GM21528 (cell line): ENCODE data around the gene WASF3.
"Not testable (repeated sequence)": the region's sequence is repeated elsewhere in the genome, so short reads cannot be mapped to it uniquely, and the experiment has no call there.

Source experiments
- ATAC-seq: cut with Tn5 transposase; IDR thresholded peaks from one replicate; pipeline ENCODE4 v1.9.1; 2021; ENCODE audit warnings: mild to moderate bottlenecking, moderate library complexity; ENCODE audit not compliant: unreplicated experiment, low FRiP score

WASF3 gene

DNA sequence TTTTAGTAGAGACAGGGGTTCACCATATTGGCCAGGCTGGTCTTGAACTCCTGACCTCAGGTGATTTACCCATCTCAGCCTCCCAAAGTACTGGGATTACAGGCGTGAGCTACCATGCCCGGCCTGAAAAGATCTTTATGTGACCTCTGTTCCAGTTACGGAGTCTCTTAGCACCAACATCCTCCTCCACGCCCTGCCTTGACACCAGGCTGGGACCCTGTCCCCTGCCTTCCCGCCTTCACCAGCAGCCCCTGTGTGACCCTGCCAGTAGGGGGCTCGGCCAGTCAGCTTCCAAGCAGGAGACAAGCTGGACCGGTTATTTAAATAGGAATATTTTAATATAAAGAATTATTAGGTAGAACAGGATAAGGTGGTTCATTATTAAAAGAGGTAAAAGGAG is 148.9 kb downstream of the WASF3 start:
- ATAC-seq, result no peak

DNA sequence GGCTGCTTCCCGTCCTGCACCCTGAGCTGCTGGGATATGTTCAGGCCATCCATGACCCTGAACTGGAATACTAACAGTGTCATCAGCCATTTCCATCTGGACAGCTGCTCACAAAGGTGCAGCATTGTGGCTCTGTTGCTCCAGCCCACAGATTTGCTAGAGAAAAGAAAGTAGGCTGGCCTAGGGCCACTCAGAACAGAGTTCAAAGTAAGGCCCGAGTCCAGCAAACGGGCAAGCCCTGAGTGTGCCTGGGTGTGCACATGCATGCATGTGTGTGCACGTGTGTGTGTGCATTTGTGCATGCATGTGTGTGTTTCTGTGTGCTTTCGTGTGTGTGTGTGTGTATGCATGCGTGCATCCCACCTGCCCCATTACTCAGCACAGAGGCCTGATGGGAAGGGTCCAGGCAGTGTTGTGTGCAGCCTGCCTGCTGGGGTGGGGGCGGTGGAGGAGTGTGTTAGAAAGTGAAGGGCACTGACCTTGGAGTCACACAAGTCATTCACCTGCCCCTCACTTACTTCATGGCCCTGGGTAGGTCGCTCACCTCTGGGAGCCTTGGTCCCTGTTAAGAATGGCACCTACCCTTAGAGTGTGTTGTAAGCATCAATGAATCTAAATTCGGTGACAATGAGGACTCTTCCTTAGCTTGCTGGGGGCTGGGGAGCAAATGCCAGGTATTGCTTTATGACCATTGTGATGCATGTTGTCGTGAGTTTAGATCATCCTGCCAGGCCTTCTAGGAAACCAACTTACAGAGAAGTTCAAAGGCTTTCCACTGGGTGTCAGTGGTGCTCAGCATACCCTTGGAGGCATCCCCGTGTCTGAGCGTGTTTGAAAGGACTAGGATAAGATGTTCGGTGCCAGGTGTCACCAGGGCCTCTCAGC is 149.9 kb downstream of the WASF3 start:
- ATAC-seq, result no peak

DNA sequence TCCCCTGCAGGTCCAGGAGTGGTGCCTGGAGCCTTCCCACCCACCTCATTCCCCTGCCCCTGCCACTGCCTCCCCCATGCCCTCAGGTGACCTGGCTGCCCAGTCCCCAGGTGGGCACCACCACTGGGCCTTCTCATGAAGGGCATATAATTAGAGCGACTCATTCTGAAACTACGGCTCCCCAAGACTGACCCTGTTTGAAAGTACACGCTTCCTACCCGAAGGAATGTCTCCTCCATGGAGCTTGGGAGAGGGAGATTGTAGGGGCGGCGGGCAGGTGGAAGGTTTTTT is 150.5 kb downstream of the WASF3 start:
- no peak for ATAC-seq

DNA sequence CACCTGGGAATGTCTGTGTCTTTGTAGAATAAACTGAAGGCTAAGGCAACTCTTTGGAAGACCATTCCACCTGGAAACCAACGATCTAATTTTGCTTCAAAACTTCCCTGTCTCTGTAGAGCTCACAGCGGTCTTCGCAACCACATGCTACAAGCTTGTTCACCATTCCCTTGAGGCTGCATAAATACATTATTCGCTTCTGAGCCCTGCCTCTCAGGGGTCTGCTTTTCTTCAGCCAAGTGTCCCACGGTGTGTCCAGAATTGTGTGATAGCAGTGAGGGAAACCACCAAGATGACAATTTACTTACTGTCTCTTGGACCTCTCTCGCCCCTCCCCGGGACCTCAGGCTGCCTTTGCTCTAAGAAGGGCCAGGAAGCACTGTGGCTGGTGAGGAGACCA is 152.0 kb downstream of the WASF3 start:
- ATAC-seq, result no peak

DNA sequence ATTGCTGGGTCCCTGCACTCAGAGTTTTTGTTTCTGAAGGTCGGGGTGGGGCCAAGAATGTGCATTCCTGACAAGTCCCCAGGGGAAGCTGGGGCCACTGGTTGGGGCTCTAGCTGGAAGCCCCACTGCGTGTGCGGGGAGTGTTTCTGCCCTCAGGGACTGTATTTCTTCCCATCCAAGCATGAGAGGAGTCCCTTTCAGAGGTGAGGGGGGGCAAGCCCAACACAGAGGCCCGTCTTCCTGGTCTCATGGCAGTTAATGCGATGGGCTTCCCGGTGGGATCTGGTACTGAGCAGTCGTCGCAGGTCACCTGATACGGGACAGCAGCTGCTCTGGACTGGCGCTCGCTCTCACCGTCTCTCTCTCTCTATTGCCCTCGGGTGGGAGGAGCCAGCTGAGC is 152.7 kb downstream of the WASF3 start:
- ATAC-seq, result no peak

DNA sequence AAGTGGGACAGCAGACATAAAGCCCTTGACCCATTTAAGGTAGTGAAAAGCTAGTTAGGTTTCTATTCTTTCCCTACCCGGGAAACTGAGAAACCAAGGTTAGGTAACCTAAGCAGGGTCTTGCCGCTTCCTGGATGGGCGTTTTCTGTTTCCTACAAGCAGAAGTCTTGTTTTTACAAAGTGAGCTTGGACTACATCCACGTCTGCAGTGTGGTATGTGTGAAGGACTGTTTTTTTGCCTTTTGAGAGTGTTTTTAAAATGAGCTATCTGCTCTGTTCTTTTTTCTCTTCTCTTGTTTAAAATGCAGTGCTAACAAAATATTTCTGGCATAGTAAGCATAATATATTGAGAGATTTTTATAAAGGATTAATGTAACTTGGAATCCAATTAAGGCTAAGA is 153.7 kb downstream of the WASF3 start:
- no peak for ATAC-seq

DNA sequence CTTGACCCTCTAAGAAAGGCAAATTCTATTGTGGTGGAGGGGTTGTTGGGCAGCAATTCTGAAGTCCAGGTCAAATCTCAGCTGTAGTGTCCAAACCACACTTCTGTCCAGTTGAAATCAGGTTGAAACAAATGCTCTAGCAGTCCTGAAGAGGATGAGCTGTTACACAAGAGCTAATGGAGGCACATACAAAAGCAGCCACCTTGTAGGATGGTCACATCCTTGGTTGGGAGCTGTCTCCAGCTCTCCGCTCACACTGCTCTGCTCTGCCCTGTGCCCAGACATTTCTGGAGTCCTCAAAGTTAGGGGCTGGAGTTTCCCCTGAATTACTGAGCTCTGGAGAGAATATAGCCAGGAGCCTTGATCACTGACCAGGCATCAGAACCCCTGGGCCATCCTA is 155.9 kb downstream of the WASF3 start:
- no peak for ATAC-seq

DNA sequence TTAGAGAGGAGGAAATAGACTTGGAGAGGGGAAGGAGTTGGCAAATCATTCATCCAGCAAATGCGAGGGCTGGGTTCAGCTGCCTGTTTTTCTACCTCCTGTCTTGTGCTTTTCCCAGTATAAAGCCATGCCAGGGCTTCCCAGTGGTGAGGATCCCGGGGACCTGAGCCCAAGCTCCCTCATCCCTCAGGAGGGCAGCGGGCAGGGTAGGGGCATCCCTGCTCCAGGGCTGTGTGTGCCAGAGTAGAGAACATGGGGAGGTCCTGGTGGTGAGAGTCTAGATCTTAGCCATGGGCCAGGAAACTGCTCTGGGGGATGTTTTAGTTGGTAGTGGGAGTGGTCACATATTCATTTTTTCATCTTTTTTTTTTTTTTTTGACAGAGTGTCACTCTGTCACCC is 159.5 kb downstream of the WASF3 start:
- ATAC-seq, result no peak

DNA sequence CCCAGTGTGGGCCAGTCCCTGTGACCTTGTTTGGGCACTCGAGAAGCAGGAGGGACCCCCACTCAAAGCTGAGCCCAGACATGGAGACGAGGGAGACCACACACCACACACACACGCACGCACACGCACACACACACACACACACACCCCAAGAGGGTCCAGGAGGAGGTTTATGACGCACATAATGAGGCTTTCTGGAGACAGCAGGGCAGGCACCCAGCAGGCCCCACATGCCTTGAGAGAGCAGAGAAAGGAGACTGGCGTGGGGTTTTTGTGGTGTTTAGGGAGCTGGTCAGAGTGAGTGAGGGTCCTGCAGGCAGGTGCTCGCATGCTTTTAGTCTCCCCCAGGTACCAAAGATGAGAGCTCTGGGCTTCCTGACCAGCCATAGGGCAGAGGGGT is 160.7 kb downstream of the WASF3 start:
- ATAC-seq, result no peak

DNA sequence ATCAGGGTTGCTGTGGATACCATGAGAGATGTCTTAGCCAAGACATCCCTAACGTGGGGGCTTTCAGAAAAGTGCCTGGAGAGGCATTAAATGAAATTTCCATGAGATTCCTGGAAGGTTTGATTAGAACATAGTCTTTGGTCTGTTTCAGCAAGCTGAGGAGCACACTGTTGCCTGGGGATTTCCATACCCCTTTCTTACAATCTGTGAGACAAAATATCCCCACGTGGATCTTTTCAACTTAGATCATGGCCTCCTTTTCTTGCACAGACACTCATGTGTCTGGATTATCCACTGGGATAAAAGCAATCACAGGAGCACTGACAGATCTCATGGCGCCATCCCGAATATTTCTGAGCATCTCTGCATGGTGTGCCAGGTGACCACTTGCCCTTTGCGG is 161.4 kb downstream of the WASF3 start:
- ATAC-seq, result no peak

DNA sequence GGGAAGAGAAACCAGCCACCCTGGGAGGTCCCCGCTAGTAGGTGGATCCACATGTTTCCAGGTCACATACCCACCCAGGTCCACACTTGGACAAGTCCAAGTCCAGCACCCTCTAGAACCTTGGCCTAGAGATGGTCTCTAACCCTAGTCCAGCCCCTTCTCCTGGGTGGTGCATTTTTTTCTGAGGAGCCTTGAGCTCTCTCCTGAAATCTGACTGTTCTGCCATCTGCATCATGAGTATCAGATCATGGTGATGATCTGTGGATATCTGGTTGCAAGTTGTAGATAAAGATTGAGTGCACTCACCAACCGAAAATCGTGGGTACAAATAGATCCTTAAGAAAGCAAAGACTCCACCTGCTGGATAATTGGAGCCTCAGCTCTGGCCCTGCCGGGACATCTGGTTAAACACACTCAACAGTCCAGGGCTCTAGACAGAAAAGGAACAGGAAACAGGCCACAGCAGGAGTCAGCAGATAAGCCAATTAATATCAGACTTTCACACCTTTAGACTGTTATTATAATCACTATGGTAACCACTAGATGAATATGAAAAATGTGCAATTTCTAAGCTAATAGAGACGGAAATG is 162.0 kb downstream of the WASF3 start:
- ATAC-seq, result no peak

DNA sequence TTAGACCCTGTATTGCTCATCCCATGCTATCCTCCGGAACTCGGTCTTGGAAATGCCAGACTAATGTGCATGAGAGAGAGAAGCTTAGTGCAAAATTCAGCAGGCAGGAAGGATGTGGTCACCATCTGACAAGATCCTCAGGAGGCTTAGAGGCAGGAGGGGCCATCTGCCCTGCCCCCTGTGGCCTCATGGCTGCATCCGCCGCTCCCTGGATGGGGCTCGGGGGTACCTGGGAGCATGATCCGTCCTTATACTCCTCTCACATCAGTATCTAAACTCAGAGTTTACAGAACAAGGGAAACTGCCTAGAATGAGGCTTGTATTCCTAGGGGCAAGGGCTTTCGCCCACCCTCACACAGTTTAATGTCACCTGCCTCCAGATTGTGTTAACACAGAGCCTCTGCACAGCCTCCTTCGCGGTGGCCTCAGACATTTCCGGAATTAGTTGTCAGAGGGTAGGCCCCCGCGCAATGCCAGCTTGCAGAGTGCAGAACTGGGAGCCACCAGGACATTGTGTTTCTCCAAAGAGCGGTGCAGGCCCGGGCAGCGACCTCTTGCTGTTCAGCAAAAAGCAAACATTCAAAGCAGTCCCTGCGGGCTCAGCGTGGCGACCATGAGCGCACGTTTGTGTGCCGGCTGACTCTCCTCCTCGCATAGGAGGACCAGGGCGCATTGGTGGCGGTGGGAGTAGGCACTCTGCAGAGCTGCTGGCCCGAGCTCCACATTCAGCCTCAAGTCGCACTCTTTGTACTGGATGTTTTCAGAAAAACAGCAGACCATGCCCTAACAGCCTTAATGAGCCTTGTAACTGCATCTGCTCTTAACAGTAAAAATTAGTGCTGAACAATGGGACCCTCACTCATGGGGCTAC is 164.0 kb downstream of the WASF3 start:
- ATAC-seq, result no peak

DNA sequence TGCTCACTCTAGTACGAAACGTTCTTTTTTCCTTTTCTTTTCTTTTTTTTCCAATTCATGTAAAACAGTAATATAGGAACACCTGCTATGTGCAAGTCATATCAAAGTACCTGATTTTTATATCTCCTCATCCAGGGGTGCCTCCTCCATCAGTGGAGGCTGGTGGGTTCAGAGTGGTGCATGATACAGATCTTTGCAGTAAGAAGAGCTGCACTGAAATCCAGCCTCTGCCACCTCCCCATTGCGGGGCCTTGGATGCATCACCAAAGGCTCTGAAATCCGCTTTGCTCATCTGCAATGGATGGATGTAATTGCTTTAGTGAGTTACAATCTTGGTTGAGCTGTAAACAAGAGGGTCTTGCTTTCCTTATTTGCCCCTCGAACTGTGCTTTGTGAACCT is 164.8 kb downstream of the WASF3 start:
- no peak for ATAC-seq

DNA sequence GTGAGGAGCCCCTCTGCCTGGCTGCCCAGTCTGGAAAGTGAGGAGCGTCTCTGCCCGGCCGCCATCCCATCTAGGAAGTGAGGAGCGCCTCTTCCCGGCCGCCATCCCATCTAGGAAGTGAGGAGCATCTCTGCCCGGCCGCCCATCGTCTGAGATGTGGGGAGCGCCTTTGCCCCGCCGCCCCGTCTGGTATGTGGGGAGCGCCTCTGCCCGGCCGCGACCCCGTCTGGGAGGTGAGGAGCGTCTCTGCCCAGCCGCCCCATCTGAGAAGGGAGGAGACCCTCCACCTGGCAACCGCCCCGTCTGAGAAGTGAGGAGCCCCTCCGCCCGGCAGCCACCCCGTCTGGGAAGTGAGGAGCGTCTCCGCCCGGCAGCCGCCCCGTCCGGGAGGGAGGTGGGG is 166.1 kb downstream of the WASF3 start:
- not testable (repeated sequence) for ATAC-seq

DNA sequence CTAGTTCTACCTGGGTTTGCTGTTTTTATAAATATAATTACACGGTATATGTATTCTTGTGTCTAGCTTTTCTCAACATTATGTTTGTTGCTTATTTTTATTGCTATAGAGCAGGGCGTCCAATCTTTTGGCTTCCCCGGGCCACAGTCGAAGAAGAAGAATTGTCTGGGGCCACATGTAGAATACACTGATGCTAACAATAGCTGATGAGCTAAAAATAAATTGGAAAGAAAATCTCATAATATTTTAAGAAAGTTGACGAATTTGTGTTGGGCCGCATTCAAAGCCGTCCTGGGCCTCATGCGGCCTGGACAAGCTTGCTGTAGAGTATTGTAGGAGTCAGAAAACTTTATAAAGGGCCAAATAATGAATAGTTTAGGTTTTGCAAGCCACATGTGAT is 169.2 kb downstream of the WASF3 start:
- no peak for ATAC-seq

DNA sequence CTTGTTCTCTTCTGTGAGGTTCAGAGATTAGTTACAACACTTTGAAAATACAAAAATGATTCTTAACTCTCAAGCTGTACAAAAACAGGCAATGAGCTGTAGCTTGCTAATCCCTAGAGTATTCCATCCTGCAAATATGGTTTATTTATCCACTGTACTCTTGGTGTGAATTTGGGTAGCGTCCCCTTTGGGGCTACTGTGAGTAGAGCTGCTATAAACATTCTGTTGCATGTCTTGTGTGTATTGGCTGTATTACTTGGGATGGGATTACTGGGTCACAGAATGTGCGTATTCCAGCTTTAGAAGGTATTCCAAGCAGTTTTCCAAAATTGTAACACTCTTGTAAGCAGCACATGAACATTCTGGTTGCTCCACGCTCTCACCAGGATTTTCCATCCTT is 169.6 kb downstream of the WASF3 start:
- ATAC-seq, result no peak

DNA sequence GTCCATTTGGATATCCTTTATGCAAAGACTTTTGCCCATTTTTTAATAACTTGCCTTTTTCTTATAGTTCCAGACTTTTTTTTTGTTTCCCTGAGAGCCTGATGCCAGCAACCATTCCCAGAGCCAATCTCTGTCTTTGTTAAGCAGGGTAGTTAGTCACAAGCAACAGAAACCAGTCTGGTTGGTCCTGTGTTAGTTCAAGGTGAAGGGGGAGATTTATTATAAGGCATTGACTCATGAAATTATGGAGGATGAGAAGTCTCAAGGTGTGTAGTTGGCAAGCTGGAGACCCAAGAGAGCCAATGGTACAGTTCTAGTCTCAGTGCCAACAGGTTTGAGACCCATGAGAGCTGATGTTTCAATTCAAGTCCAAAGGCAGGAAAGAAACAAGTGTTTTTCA is 170.2 kb downstream of the WASF3 start:
- no peak for ATAC-seq

DNA sequence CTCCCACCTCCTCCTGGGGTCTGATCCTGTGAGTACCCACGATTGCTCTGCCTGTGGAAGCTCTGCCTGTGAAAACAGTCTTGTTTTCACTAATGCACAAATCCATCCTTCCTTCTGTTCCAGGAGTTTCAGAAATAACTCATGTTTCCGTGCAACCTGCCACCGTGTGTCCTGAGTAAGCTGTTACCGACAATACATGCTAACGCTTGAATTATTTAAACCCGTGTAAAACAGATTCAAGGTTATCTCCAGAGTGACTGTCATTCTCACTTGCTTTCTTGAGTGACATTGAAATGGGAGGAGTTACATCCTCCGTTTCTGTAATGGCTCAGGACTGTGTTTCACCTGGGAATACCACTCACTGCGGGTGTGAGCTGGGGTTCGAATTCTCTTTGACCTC is 178.2 kb downstream of the WASF3 start:
- ATAC-seq, result no peak
